GM12874 (cell line): Measurements from ENCODE around the gene NBEAL2.

Experiments
- TF ChIP-seq, protein P1 (sequence below): IDR thresholded peaks from 2 replicates; pipeline ENCODE4 v1.5.1; 2011; ENCODE audit warnings: low read depth, mild to moderate bottlenecking, control low read depth, low read length, moderate library complexity; ENCODE audit not compliant: insufficient read depth

NBEAL2 gene

DNA sequence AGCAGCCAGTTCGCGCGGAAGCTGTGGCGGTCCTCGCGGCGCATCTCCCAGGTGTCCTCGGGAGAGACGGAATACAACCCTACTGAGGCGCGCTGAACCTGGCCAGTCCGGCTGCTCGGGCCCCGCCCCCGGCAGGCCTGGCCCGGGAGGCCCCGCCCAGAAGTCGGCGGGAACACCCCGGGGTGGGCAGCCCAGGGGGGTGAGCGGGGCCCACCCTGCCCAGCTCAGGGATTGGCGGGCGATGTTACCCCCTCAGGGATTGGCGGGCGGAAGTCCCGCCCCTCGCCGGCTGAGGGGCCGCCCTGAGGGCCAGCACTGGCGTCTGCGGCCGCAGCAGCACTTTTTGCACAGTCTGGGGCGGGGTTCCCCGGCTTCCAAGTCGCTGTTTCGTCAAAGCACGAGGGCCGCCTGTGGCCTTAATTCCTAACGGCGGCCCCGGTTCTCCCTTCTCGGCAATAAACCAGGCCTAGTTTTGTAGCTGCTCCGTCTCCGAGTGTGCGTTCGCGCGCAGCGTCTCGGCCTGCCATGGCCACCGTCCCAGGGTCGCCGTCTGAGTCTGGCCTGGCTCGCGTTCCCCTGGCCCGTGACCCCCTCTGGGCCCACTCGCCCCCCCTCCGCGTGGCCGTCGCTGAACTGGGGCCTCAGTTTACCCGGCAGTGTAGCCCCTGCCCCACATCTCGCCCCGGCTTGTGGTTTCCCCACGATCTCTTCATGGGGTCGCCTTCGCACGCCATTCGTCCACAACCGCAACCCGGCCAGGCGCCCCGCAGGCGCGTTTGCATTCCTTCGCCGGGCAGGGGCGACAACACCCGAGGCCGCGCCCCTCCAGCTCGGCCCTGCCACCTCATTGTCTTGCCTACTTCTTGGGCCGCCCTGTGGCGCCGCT is 30.0 kb downstream of the NBEAL2 start:
- TF ChIP-seq, protein P1, sequence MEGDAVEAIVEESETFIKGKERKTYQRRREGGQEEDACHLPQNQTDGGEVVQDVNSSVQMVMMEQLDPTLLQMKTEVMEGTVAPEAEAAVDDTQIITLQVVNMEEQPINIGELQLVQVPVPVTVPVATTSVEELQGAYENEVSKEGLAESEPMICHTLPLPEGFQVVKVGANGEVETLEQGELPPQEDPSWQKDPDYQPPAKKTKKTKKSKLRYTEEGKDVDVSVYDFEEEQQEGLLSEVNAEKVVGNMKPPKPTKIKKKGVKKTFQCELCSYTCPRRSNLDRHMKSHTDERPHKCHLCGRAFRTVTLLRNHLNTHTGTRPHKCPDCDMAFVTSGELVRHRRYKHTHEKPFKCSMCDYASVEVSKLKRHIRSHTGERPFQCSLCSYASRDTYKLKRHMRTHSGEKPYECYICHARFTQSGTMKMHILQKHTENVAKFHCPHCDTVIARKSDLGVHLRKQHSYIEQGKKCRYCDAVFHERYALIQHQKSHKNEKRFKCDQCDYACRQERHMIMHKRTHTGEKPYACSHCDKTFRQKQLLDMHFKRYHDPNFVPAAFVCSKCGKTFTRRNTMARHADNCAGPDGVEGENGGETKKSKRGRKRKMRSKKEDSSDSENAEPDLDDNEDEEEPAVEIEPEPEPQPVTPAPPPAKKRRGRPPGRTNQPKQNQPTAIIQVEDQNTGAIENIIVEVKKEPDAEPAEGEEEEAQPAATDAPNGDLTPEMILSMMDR, result no peak

- TF ChIP-seq, protein P1, result no peak
These were observed 30.7 kb downstream of the NBEAL2 start for GRCh38 chr3:47010111-47010712.

DNA sequence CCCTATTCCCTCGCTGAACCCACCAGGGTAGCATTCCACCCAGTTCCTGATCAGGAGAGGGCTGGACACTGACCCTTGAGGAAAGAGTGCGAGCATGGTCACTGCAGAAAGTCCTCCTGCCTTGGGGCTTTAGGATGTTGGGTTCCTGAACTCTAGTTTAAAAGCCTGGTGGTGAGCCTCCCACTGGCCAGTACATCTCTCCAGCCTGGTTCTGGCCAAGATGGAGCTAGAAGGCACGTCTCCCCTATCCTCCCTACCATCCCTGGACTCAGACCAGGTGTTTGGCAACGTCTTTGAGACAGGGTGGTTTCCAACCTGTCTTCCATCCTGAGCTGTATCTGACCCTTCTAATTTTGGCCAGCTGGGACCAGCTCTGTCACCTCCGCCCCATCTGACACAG is 31.4 kb downstream of the NBEAL2 start:
- TF ChIP-seq, protein P1, result no peak

- TF ChIP-seq, protein P1, result no peak
These were observed 31.9 kb downstream of the NBEAL2 start for GRCh38 chr3:47011371-47011770.

- TF ChIP-seq, protein P1, result no peak
These were observed 33.1 kb downstream of the NBEAL2 start for GRCh38 chr3:47012342-47013230.

DNA sequence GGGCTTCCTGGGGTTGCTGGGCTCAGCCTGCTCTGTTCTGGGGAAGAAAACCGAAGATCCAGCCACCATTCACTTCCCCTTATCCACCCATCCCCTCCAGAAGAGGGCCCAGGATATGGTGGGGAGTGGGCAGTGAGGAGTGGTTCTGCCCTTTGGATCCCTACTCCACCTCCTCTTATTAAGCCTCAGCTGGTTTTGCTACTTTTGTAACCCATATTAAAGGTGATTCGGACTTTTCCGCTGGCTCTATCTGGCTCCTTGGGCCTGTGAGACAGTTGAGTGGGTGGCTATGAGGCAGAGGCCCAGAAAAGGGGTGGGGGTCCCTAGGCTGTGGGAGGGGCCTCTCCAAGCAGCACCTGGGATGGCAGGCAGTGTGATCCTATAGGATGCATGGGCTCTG is 33.8 kb downstream of the NBEAL2 start:
- TF ChIP-seq, protein P1, result no peak

DNA sequence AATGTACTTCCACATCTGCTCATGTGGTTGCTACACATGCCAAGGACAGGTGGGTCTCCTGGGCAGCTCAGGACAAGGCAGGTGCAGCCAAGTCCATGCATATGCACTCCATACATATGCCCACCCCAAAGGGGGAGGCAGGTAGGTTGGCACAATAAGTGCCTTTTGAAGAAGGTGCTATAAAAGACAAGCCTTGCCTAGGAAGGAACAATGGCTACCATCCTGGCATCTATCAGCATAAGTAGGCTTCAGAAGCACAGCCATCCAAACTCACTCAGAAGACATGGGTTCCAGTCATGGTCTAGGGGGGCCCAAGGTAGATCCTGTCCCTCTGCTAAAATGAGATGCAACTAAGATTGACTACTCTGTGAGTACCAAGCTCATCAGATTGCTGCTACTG is 34.6 kb downstream of the NBEAL2 start:
- TF ChIP-seq, protein P1, result no peak
